ENCODE results near the gene HMGN5. TPM values are rescaled to one million over a fixed set of nuclear protein-coding genes. Genes with fewer than 3 reads are reported as not detected.

Gene HMGN5
- total RNA-seq, 4 donors from 2014 or later = 0.88 to 5.8 (median 1.8) TPM

DNA sequence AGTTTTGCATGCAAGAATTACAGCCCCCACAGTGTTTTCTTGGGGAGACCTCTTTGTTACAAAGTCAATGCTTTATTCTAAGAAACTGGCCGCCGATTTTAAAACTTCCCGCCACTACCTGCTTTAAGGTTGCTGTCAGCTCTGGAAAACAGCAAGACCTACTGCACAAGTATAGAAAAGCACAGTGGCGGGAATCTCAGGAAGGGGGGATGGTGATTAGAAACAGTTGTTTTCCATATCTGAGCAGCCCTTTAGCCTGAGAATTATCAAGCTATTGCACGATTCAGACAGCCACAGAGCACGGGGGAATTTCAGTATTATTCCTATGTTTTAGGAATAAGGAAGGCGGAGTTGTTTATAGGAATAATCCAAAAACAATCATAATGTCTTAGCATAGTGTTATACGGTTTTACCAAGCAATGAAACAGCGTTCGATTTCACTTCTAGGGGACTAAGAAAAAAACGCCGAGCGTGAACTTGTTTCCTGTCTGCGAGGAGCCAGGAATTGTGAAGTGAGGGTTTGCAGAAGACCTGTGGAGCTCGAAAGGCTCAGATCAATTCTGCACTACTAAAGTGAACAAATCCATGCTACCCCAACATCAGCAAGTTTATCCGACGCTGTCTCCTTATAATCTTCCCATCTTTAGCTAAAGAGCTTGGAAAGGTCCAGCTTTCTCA lies 81.3 kb downstream of the HMGN5 start:
- H3K4me1 ChIP-seq = no peaks in the 10 kb centered on the region
- H3K36me3 ChIP-seq = no peaks in the 10 kb centered on the region
- peak overlapping the region; percentile 41 to 62 (median 46) for H3K4me3 ChIP-seq
- no peaks in the 10 kb centered on the region for H3K27me3 ChIP-seq
- peak overlapping the region in 2 of 4 donors; percentile 49 to 52 for H3K27ac ChIP-seq
- no peaks in the 10 kb centered on the region for H3K9me3 ChIP-seq
- TF ChIP-seq, protein P1, sequence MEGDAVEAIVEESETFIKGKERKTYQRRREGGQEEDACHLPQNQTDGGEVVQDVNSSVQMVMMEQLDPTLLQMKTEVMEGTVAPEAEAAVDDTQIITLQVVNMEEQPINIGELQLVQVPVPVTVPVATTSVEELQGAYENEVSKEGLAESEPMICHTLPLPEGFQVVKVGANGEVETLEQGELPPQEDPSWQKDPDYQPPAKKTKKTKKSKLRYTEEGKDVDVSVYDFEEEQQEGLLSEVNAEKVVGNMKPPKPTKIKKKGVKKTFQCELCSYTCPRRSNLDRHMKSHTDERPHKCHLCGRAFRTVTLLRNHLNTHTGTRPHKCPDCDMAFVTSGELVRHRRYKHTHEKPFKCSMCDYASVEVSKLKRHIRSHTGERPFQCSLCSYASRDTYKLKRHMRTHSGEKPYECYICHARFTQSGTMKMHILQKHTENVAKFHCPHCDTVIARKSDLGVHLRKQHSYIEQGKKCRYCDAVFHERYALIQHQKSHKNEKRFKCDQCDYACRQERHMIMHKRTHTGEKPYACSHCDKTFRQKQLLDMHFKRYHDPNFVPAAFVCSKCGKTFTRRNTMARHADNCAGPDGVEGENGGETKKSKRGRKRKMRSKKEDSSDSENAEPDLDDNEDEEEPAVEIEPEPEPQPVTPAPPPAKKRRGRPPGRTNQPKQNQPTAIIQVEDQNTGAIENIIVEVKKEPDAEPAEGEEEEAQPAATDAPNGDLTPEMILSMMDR (IDR thresholded peaks at IDR 0.05) = no peak
- TF ChIP-seq POLR2A (IDR thresholded peaks at IDR 0.05) = no peak
- peak in 1 of 3 donors; percentile 21 for DNase-seq

DNA sequence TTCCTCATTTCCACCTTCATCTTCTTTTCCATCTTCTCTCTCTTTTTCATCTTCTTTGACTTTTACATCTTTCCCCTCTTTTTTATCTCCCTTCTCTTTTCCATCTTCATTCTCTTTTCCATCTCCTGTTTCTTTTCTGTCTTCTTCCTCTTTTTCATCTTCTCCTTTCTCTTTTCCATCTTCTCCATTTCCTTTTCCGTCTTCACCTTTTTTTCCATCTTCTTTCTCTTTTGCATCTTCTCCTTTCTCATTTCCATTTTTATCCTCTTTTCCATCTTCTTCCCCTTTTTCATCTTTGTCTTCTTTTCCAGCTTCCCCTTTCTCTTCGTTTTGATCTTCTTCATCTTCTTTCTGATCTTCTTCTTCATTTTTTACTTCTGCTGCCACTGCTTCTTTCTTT lies 87.0 kb downstream of the HMGN5 start:
- DNase-seq = no peak
- Histone ChIP-seq H3K36me3 (no peaks in the 10 kb centered on the region), H3K4me1 (no peaks in the 10 kb centered on the region), H3K27ac (no peak overlapping the region), H3K9me3 (no peaks in the 10 kb centered on the region), H3K27me3 (no peaks in the 10 kb centered on the region), H3K4me3 (no peak overlapping the region)
- TF ChIP-seq, protein P1 (IDR thresholded peaks at IDR 0.05) = no peak
- TF ChIP-seq POLR2A (IDR thresholded peaks at IDR 0.05) = no peak

DNA sequence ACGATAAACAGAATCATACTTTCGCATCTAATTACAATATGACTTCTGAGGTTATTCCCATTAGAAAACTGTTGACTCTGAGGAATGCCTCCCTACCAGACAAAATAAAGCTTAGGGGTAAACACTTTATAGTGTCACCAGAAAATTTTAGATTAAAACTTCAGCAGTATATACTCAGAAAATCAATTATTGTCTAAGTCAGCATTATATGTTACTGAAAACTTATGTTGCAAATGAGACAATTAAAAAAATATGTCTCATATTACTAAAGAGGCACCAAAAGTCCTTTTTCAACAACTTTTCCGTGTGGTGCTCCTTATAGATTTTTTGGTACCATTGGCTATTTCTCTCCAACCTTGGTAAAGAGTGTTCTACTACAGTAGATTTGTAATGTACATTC lies 91.4 kb downstream of the HMGN5 start:
- no peak overlapping the region for H3K27ac ChIP-seq
- H3K4me3 ChIP-seq = no peak overlapping the region
- TF ChIP-seq POLR2A (IDR thresholded peaks at IDR 0.05) = no peak
- TF ChIP-seq, protein P1 (IDR thresholded peaks at IDR 0.05) = no peak
- no peaks in the 10 kb centered on the region for H3K27me3 ChIP-seq
- H3K4me1 ChIP-seq = no peaks in the 10 kb centered on the region
- H3K36me3 ChIP-seq = no peaks in the 10 kb centered on the region
- H3K9me3 ChIP-seq = no peaks in the 10 kb centered on the region
- no peak for DNase-seq

DNA sequence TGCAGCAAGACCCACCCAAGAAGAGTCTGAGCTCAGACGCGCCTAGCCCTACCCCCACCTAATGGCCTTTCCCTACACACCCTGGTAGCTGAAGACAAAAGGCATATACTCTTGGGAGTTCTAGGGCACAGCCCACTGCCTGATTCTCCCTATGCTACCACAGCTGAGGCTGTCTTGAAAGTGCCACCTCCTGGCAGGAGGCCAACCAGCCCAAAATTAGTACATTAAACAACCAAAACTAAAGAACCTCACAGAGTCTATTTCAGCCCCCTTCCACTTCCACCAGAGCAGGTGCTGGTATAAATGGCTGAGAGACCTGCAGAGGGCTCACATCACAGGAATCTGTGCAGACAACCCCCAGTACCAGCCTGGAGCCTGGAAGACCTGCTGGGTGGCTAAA lies 119.1 kb downstream of the HMGN5 start:
- H3K27me3 ChIP-seq = no peaks in the 10 kb centered on the region
- no peaks in the 10 kb centered on the region for H3K9me3 ChIP-seq
- no peaks in the 10 kb centered on the region for H3K36me3 ChIP-seq
- DNase-seq = no peak
- H3K4me1 ChIP-seq = no peaks in the 10 kb centered on the region
- TF ChIP-seq, protein P1 (IDR thresholded peaks at IDR 0.05) = no peak
- TF ChIP-seq POLR2A (IDR thresholded peaks at IDR 0.05) = no peak
- H3K27ac ChIP-seq = no peak overlapping the region
- H3K4me3 ChIP-seq = no peak overlapping the region

Other genes starting within 250 kb of the HMGN5 start
- gene SH3BGRL, start 189 bp upstream of the HMGN5 start, total RNA-seq = 100 to 1,000 TPM in 1 of 4 donors, 10 to 100 TPM in 3; 44.9 to 139 (median 69.2) TPM